Measurements from ENCODE around the gene FBRS. TPM values are rescaled to one million over a fixed set of nuclear protein-coding genes. Genes with fewer than 3 reads are reported as not detected.

The FBRS gene
- total and polyA plus RNA-seq, 10 of the 15 experiments (the other 5 are each of a cell fraction or from before 2014, with no cell fraction given), result 0.45 to 87.6 (median 14.6) TPM

- TF ChIP-seq CHD2 (IDR thresholded peaks at IDR 0.05; ENCODE audit: borderline replicate concordance, low read depth, low read length) (peak; percentile 68), PAX5 (IDR thresholded peaks at IDR 0.05; ENCODE audit: borderline replicate concordance, low read depth, low read length) (no peak), PKNOX1 (IDR thresholded peaks at IDR 0.05) (peak; percentile 7; the same call in 1 of the 2 replicates), HSF1 (IDR thresholded peaks at IDR 0.05; ENCODE audit: low read depth, low read length) (no peak), SP1 (IDR thresholded peaks at IDR 0.05; ENCODE audit: low read depth, low read length) (no peak), BCL3 (IDR thresholded peaks at IDR 0.05; ENCODE audit: borderline replicate concordance, insufficient read depth, low read depth, low read length, poor library complexity, severe bottlenecking) (peak; percentile 28), MTA3 (IDR thresholded peaks at IDR 0.05; ENCODE audit: borderline replicate concordance, low read length) (peak; percentile 23; the same call in 1 of the 2 replicates), IKZF2 (IDR thresholded peaks at IDR 0.05) (peak; percentile 70 to 75), RB1 (IDR thresholded peaks at IDR 0.05; ENCODE audit: borderline replicate concordance) (peak; percentile 98), SIN3A (IDR thresholded peaks at IDR 0.05; ENCODE audit: low read depth, low read length) (no peak), POLR2AphosphoS2 (IDR thresholded peaks at IDR 0.05; ENCODE audit: low read depth, low read length) (no peak), ZBTB33 (IDR thresholded peaks at IDR 0.05) (no peak), GABPA (IDR thresholded peaks at IDR 0.05; ENCODE audit: low read depth) (peak; percentile 83), NBN (IDR thresholded peaks at IDR 0.05) (0 out of 2 replicates have a peak, but pooled peaks have one; percentile 57), IRF3 (IDR thresholded peaks at IDR 0.05) (no peak), SMARCA5 (IDR thresholded peaks at IDR 0.05) (peak; percentile 96), ZNF622 (IDR thresholded peaks at IDR 0.05) (no peak), MTA2 (IDR thresholded peaks at IDR 0.05; ENCODE audit: low read depth) (peak; percentile 90), CBFB (IDR thresholded peaks at IDR 0.05; ENCODE audit: low read depth) (no peak)
Observed at GRCh38 chr16:30698816-30699614, 40.8 kb downstream of the FBRS start, which contains the start of gene SRCAP (continued).
